OCI-M1 (cell line): ENCODE data around the gene RPL36.
"Not testable (repeated sequence)": the region's sequence is repeated elsewhere in the genome, so short reads cannot be mapped to it uniquely, and the experiment has no call there.

Experiments
- DNase-seq: peaks from one replicate; lab custom pipeline; 2025; lab: John Stamatoyannopoulos, UW

RPL36 gene

GRCh38 chr19:5674714-5675113 lies 15.4 kb upstream of the RPL36 start:
- no peak for DNase-seq

- DNase-seq, result no peak
Measured at GRCh38 chr19:5676105-5676771, 13.9 kb upstream of the RPL36 start.

DNA sequence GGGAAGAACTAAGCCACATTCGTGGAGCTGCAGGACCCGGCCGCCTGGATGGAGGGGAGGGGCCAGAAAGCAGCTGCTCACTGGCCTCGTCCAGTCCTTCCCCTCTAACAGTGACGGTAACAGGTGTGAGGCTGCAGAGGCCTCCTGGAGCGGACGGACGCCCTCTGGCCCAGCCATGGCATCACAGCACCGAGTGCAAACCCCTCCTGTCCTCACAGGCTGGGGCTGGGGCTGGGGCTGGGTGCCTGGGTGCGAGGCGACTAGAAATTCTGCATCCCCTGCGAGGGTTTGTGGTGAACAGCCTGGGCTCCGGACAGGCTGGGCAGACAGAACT lies 13.4 kb upstream of the RPL36 start:
- no peak for DNase-seq

- DNase-seq, result no peak
Measured at GRCh38 chr19:5677136-5677535, 13.0 kb upstream of the RPL36 start.

- no peak for DNase-seq
Measured at GRCh38 chr19:5677580-5677979, 12.5 kb upstream of the RPL36 start.

DNA sequence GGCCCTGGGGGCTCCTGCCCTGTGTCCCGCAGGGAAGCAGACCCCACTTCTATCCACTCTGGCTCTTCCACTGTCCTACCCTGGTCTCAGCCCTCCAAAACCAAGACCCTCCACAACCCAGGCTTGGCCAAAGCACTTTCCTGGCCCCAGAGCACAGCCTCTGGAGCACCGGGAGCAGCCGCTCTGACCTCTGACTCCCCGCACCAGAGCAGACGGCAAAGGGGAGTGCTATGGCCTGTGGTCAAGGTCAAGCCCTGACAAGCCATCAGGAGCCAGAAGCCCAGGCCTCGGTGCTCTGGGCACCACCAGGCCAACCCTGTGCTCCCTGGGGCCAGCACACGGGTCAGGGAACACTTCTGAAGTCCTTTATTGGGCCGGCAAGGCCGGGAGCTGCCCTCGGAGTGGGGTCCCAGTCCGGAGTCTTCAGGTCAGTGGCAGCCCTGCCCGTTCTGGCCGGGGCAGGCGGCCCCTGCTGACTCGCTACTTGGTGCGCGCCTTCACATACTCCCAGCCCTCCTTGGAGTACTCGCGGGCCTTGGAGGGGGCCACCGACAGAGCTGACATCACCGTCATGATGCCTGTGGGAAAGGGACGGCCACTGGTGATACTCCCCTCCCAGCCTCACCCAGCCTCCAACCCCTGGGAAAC lies 11.9 kb upstream of the RPL36 start:
- DNase-seq, result no peak

DNA sequence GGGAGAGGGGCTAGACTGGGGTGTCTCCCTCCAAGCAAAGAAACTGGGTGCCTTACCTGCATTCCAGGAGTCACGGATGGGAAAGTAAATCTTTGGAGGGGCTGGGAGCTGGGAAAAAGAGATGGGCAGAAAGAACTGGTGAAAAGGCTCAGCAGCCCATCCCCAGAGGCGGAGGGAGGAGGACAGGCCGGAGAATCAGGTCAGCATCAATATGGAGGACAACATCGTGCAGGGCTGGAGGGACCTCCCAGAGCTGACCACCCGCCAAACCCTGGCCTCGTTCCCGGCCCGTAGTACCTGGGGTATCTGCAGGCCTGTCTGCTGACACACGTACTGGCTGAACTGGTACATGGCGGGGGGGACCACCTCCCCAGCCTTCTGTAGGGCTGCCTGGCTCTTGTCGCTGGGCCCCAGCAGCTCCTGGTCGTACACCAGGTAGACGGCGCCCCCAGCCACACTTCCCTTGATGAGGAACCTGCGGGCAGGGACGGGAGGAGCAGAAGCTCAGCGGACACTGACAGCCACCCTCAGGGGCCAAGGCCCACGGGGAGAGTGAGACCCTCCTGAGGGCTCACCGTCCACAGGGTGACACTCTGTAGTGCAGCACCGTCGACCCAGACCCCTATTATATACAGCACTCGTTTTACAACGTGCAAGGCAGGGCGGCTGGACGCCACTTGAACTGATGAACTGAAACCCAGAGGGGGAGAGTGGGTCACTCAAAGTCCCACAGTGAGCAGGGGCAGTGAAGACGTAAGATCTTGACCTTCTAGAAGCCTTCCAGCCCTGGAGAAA lies 10.6 kb upstream of the RPL36 start:
- no peak for DNase-seq

GRCh38 chr19:5680084-5680436 lies 10.0 kb upstream of the RPL36 start:
- DNase-seq, result no peak

DNA sequence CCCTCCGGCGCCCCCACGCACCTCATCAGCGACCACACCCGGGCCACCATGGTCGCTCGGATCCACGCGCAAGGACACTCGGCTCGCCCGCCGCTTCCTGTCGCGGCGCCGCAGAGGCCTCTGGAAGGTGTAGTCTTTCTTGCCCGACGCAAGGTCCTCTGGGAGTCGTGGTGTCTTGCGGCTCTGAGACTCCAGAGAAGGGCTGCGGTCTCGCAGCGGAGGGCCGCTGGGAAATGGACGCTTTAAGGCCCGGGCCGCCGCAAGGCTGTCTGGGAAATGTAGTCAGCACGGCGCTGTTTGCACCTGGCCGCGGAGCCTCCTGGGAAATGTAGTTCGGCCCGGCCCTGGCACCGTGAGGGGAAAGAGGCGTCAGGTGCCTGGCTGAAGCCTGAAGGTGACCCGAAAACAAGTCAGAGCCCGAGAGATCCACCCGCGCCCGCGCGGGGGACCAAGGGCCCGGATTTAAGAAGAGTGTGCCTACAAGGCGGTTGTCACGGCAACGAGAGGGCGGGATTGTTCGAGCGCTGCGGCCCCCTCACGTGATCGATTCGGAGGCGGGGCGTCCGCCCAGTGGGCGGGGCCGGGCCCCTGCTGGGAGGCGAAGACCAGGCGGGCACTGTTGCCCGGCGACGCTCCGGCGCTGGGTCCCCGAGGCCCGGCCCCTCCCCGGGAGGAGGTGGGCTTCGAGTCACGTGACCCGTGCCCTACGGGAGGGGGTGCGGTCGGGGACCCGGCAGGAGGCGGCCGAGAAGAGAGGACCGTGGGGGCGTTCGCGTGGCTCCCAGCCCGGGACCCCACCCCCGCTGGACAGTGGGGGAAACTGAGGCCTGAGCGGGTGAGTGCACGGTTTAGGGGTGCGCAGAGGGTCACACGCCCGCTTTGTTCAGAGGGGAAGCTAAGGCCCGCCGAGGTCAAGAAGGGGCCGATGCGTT lies 9.4 kb upstream of the RPL36 start, which contains the start of the genes HSD11B1L and MICOS13:
HSD11B1L (plus strand) TSS at position 591 of the 932 bp plus-strand sequence. CDS start 3,806 bp downstream, outside the sequence.
MICOS13 (minus strand) TSS at position 80 of the 932 bp plus-strand sequence; CDS start at position 50, 30 bp downstream.
- DNase-seq, result peak; percentile 96

- DNase-seq, result no peak
Measured at GRCh38 chr19:5681391-5682106, 8.5 kb upstream of the RPL36 start.

DNA sequence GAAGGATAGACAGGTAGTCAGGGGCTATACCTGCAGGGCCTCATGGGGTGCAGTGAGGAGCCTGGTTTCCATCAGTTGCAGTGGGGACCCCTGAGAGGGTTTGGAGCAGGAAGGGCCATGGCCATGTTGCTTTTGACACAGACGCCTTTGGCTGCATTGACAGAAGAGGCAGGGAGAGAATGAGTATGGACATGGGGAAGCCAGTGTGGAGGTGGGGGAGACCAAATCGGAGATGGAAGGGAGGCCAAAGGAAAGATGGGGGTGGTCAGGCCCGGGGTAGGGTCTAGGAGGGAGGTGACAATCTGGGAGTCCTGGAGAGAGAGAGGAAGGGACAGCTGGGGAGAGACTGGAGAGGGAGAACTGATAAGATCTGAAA lies 8.0 kb upstream of the RPL36 start:
- DNase-seq, result no peak

- DNase-seq, result no peak
Measured at GRCh38 chr19:5683177-5683886, 6.8 kb upstream of the RPL36 start.

DNA sequence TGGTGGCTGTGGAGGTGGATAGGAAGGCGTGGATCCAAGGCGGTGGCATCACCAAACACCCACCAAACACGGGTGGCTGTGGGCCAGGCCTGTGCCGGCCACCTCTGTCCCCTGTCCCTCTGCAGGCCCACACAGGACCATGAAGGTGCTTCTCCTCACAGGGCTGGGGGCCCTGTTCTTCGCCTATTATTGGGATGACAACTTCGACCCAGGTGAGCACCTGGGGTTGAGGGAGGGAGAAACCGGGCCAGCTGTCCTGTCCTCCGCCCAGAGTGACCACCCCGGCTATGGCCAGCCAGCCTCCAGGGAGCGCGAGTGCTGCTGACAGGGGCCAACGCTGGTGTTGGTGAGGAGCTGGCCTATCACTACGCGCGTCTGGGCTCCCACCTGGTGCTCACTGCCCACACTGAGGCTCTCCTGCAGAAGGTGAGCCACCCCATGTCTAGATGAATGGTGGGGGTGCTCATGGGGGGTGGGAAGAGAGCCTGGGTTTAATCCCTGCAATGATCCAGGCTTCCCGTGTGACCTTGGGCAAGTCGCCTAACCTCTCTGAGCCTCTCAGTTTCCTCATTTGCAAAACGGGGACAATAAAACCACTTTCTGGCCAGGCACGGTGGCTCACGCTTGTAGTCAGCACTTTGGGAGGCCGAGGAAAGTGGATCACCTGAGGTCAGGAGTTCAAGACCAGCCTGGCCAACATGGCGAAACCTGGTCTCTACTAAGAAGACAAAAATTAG lies 5.2 kb upstream of the RPL36 start:
- DNase-seq, result no peak

DNA sequence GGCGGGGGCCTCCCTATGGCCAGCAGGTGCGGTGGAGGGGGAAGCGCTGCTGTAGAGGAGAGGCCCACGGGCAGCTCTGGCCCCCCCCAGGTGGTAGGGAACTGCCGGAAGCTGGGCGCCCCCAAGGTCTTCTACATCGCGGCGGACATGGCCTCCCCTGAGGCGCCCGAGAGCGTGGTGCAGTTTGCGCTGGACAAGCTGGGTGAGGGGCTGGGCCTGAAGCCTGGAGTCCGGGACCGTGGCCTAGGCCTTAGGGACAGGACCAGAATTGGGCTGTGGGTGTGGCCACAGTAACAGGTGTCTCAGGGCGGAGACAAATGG lies 3.8 kb upstream of the RPL36 start:
- DNase-seq, result no peak

- DNase-seq, result peak; percentile 94
Measured at GRCh38 chr19:5686647-5687359, 3.3 kb upstream of the RPL36 start.

DNA sequence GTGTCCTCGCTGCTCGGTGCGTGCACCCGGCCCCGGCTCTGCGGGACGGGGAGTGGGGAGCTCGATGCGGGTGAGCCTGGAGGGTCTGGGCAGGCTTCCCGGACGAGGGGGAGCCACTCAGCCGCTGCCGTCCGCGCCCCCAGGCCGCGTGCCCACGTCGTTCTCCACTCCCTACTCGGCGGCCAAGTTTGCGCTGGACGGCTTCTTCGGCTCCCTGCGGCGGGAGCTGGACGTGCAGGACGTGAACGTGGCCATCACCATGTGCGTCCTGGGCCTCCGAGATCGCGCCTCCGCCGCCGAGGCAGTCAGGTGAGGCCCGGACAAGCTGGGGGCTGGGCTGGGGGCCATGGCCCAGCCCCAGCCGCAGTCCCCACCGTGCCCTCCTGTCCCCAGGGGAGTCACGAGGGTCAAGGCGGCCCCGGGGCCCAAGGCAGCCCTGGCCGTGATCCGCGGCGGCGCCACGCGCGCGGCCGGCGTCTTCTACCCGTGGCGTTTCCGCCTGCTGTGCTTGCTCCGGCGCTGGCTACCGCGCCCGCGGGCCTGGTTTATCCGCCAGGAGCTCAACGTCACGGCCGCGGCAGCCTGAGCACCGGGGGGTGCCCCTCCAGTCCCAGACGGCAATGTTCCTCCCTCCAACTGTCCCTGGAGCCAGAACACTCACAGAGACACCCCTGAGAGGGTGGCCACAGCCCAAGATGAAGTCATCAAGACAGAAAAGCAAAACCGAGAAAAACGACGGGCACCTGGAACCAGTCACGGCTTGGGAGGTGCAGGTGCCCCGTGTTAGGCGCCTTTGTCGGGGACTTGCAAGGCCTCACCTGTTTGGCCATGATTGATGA lies 2.5 kb upstream of the RPL36 start:
- DNase-seq, result no peak

DNA sequence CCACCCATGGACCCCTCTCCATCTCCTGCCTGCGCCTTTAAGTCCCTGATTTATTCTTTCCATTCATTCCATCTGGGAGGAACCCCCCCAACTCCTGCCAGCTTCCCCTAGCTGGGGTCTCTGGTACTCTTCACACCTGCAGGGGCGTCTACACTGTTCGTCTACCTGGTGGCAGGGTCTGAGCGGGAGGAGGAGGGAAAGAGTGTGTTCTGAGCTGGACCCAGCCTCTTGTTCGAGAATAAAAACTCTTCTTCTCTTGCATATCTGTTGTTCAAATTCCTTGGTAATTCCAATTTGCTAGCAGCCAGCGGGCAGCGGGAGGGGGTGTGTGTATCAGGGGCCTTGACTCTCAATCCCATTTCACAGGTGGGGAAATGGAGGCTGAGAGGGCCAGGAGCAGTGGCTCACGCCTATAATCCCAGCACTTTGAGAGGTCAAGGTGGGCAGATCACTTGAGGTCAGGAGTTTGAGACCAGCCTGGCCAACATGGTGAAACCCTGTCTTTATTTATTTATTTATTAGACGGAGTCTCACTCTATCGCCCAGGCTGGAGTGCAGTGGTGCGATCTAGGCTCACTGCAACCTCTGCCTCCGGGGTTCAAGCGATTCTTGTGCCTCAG lies 1.7 kb upstream of the RPL36 start:
- not testable (repeated sequence) for DNase-seq
